ENCODE results near the gene WARS2.

- TF ChIP-seq POLR2A (IDR thresholded peaks at IDR 0.05) (no peak), EP300 (IDR thresholded peaks at IDR 0.05) (no peak)
- TF ChIP-seq, protein P1, sequence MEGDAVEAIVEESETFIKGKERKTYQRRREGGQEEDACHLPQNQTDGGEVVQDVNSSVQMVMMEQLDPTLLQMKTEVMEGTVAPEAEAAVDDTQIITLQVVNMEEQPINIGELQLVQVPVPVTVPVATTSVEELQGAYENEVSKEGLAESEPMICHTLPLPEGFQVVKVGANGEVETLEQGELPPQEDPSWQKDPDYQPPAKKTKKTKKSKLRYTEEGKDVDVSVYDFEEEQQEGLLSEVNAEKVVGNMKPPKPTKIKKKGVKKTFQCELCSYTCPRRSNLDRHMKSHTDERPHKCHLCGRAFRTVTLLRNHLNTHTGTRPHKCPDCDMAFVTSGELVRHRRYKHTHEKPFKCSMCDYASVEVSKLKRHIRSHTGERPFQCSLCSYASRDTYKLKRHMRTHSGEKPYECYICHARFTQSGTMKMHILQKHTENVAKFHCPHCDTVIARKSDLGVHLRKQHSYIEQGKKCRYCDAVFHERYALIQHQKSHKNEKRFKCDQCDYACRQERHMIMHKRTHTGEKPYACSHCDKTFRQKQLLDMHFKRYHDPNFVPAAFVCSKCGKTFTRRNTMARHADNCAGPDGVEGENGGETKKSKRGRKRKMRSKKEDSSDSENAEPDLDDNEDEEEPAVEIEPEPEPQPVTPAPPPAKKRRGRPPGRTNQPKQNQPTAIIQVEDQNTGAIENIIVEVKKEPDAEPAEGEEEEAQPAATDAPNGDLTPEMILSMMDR (IDR thresholded peaks at IDR 0.05) = no peak
Measured at GRCh38 chr1:118999348-119000071, 140.9 kb downstream of the WARS2 start.

Measured in suprapubic skin (tissue), 3 donors.